Stimulated activated CD4-positive, alpha-beta T cell treated with anti-CD3 and anti-CD28 coated beads, Interleukin-4, amount 100 ng/mL, for 4 hours (primary cell): ENCODE results near the gene NOC2L.
A peak's percentile ranks its signal among the peaks of the same experiment; 100 is the strongest.
"Not testable (repeated sequence)": the region's sequence is repeated elsewhere in the genome, so short reads cannot be mapped to it uniquely, and the experiment has no call there.

Experiments used
- DNase-seq, 2 experiments: peaks; one replicate each; pipeline ENCODE4 v3.0.0-alpha.2; 2020

The NOC2L gene

GRCh38 chr1:960363-961131 lies 1.5 kb upstream of the NOC2L start, which contains the start of gene KLHL17:
TSS of gene KLHL17 (plus strand) at chr1:960584. CDS start at chr1:960694, 110 bp downstream.
- DNase-seq, result peak; percentile 75 to 86

- DNase-seq, result no peak
These were observed 791 bp upstream of the NOC2L start for GRCh38 chr1:959731-960362.

GRCh38 chr1:956636-957035 lies 2.4 kb downstream of the NOC2L start:
- no peak for DNase-seq

- no peak for DNase-seq
These were observed 3.6 kb downstream of the NOC2L start for GRCh38 chr1:955474-955873.

- no peak for DNase-seq
These were observed 4.1 kb downstream of the NOC2L start for GRCh38 chr1:954927-955326.

GRCh38 chr1:953524-954320 lies 5.3 kb downstream of the NOC2L start:
- DNase-seq, result no peak

- DNase-seq, result no peak
These were observed 6.5 kb downstream of the NOC2L start for GRCh38 chr1:952603-953002.

GRCh38 chr1:952201-952600 lies 6.9 kb downstream of the NOC2L start:
- DNase-seq, result no peak

- DNase-seq, result no peak
These were observed 7.7 kb downstream of the NOC2L start for GRCh38 chr1:951364-951763.

GRCh38 chr1:950881-951280 lies 8.2 kb downstream of the NOC2L start:
- DNase-seq, result no peak

GRCh38 chr1:950268-950667 lies 8.8 kb downstream of the NOC2L start:
- DNase-seq, result no peak

GRCh38 chr1:947958-948357 lies 11.1 kb downstream of the NOC2L start:
- no peak for DNase-seq

- not testable (repeated sequence) for DNase-seq
These were observed 12.2 kb downstream of the NOC2L start for GRCh38 chr1:946811-947210.

- DNase-seq, result no peak
These were observed 13.1 kb downstream of the NOC2L start for GRCh38 chr1:945688-946556.

- no peak for DNase-seq
These were observed 14.4 kb downstream of the NOC2L start for GRCh38 chr1:944341-945325.

GRCh38 chr1:943545-944340 lies 15.3 kb downstream of the NOC2L start:
- no peak for DNase-seq

- DNase-seq, result peak in 1 of 2 experiments; percentile 21
These were observed 16.1 kb downstream of the NOC2L start for GRCh38 chr1:942864-943533.

- DNase-seq, result no peak
These were observed 16.6 kb downstream of the NOC2L start for GRCh38 chr1:942411-942821.

GRCh38 chr1:941588-942383 lies 17.3 kb downstream of the NOC2L start:
- DNase-seq, result no peak
